Left lung (tissue), 10 donors: ENCODE data around the gene NELFA. TPM values are rescaled to one million over a fixed set of nuclear protein-coding genes. Genes with fewer than 3 reads are reported as not detected.

ENCODE experiments used
- ATAC-seq: fragments of 200-7000 bp; cut with Tn5 transposase; one replicate; pipeline ENCODE4 v1.9.1; 2020; ENCODE audit warnings: moderate library complexity
- DNase-seq, 4 donors: peaks; one replicate each; pipeline ENCODE4 v3.0.0-alpha.2; 2013 to 2020
- H3K27ac ChIP-seq, 2 donors: fragments of 200-600 bp; sonication (generic) in 1 of 2; one replicate each; pipeline versions ENCODE4 v1.5.0 to v1.8.0; 2020 to 2021
- H3K27me3 ChIP-seq, 2 donors: fragments of 200-600 bp; sonication (generic) in 1 of 2; one replicate each; pipeline versions ENCODE4 v1.5.0 to v1.8.0; 2020 to 2021
- H3K36me3 ChIP-seq, 2 donors: fragments of 200-600 bp; sonication (generic) in 1 of 2; one replicate each; pipeline versions ENCODE4 v1.5.0 to v1.8.0; 2020 to 2021
- H3K4me1 ChIP-seq, 2 donors: fragments of 200-600 bp; one replicate each; pipeline ENCODE4 v1.8.0; 2021
- H3K4me3 ChIP-seq, 2 donors: fragments of 200-600 bp; sonication (generic) in 1 of 2; one replicate each; pipeline versions ENCODE4 v1.5.0 to v1.8.0; 2020 to 2021; ENCODE audit warnings: mild to moderate bottlenecking in 1 of 2
- H3K9me3 ChIP-seq, 2 donors: fragments of 200-600 bp; sonication (generic) in 1 of 2; one replicate each; pipeline versions ENCODE4 v1.5.0 to v1.8.0; 2020 to 2021
- CTCF ChIP-seq, 2 donors: fragments of 200-600 bp; sonication (generic) in 1 of 2; IDR thresholded peaks; one replicate each; pipeline versions ENCODE4 v1.5.0 to v1.8.0; 2021; ENCODE audit warnings: antibody characterized with exemption in 2 of 2
- intact Hi-C, 2 donors: fragments of 100-400 bp; cut with DNase I; formaldehyde crosslinking; loops; one replicate each; pipeline versions ENCODE4 v1.11.2 to v1.14.2; 2022
- microRNA-seq, 2 donors: library from miRNA; unstranded; fragments of <30 nt; microRNA quantifications; one replicate each; pipeline ENCODE4, GENCODE V29; 2019
- polyA plus RNA-seq, 6 donors: library from polyadenylated mRNA; unstranded; fragments of 120-200 nt; gene quantifications; one replicate each; pipeline ENCODE4 v1.2.1, GENCODE V29; 2013; ENCODE audit not compliant: insufficient read length in 6 of 6
- total RNA-seq, 2 donors: library from RNA; stranded (reverse); fragmentation: NEBNext Ultra II Directional; extraction: Animal tissue kit (Norgen Biotek cat#: 25700); gene quantifications; one replicate each; pipeline ENCODE4 v1.2.1, GENCODE V29; 2021
- donor health status: DM: no; HTN: yes; CAD: no.
- donor health status: DM: no; HTN: no; CAD: no.

Gene NELFA
- total and polyA plus RNA-seq, 8 donors, result 22.5 to 36.4 (median 30.7) TPM

DNA sequence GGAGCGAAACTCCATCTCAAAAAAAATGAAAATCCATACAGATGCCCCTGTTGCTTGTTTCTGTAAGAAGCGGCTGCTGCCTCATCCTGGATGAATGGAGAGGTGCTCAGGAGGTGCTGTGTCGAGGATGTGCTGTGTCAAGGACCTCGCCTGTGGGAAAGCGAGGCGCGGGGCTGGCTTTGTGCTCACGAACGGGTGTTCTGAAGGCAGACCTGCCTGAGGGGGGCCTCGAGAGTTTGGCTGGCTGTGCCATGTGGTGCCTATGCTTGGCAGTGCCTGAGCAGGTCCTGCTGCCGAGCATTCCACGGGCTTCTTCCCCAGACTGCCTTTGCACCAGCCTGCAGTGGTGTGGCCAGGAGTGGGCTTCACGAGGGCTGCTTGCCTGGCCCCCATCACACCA, 76.0 kb downstream of the NELFA start:
- Histone ChIP-seq H3K9me3 (no peaks in the 10 kb centered on the region), H3K27me3 (no peaks in the 10 kb centered on the region), H3K4me1 (peaks cover 0 to 12% of the 10 kb centered on the region in 2 donors), H3K4me3 (no peak overlapping the region), H3K36me3 (peaks cover 0 to 66% of the 10 kb centered on the region in 2 donors), H3K27ac (no peak overlapping the region)
- no peak for ATAC-seq
- peak in 1 of 4 donors; percentile 24 for DNase-seq
- intact Hi-C loops, result no loop called here
- no peak for TF ChIP-seq CTCF (IDR thresholded peaks at IDR 0.05)

Small RNA genes lying within 50 kb of the gene (microRNA-seq; reads per million reads assigned to microRNA genes)
- 0.67 to 0.68 reads per million in 2 donors for gene MIR943

Other genes with a start within 250 kb of the NELFA start
- 10 to 100 TPM; 10.8 to 13.5 TPM for gene FGFR3, start 215.7 kb downstream of the NELFA start, total RNA-seq
- gene FGFR3, start 215.7 kb downstream of the NELFA start, polyA plus RNA-seq, result 100 to 1,000 TPM in 4 of 6 donors, 10 to 100 TPM in 2; 74.5 to 134 (median 109) TPM
- 10 to 100 TPM; 40.8 to 52.3 TPM for gene LETM1, start 152.8 kb downstream of the NELFA start, total RNA-seq
- gene LETM1, start 152.8 kb downstream of the NELFA start, polyA plus RNA-seq, result 10 to 100 TPM; 17.9 to 27.9 (median 20.4) TPM
- 10 to 100 TPM; 53.6 to 60.0 TPM for gene NSD2, start 137.6 kb downstream of the NELFA start, total RNA-seq
- gene NSD2, start 137.6 kb downstream of the NELFA start, polyA plus RNA-seq, result 10 to 100 TPM; 69.2 to 93.8 (median 82.4) TPM
- under 1 TPM; 0.23 to 0.24 TPM for gene NAT8L, start 50.4 kb upstream of the NELFA start, total RNA-seq
- gene NAT8L, start 50.4 kb upstream of the NELFA start, polyA plus RNA-seq, result 1 to 10 TPM; 3.4 to 7.3 (median 5.2) TPM
- 10 to 100 TPM in 1 of 2 donors, 1 to 10 TPM in 1; 9.7 to 13.3 TPM for gene HAUS3, start 233.1 kb upstream of the NELFA start, total RNA-seq
- gene HAUS3, start 233.1 kb upstream of the NELFA start, polyA plus RNA-seq, result 10 to 100 TPM; 19.5 to 26.7 (median 24.1) TPM
- 1 to 10 TPM; 3.3 to 3.6 TPM for gene POLN, start 233.1 kb upstream of the NELFA start, total RNA-seq
- 1 to 10 TPM; 2.7 to 5.7 (median 4.3) TPM for gene POLN, start 233.1 kb upstream of the NELFA start, polyA plus RNA-seq